ENCODE data around the gene MEDAG. TPM values are rescaled to one million over a fixed set of nuclear protein-coding genes. Genes with fewer than 3 reads are reported as not detected.

The MEDAG gene
- polyA plus RNA-seq, 4 donors = 0.34 to 21.4 (median 1.6) TPM

DNA sequence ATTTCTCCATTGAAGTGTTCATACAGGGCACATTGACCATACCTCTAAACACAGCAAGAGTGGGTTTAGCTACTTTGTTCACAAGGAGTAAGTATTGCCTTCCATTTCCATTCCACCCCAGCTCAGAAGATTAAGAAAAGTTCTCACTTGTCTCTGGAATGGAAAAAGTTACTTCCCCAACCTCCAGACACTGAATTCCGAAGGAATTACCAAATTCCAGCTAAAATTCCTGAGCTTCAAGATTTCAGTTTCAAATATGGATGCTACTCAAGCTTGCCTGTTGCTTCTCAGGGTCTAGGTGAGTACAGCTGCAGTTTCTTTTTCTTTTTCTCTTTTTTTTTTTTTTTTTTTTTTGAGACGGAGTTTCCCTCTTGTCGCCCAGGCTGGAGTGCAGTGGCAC lies 60.0 kb downstream of the MEDAG start:
- WGBS, 3 donors = 72 to 92% (median 79%) methylated on average over 2 to 3 of the region's 3 CpGs
- DNase-seq = no peak

DNA sequence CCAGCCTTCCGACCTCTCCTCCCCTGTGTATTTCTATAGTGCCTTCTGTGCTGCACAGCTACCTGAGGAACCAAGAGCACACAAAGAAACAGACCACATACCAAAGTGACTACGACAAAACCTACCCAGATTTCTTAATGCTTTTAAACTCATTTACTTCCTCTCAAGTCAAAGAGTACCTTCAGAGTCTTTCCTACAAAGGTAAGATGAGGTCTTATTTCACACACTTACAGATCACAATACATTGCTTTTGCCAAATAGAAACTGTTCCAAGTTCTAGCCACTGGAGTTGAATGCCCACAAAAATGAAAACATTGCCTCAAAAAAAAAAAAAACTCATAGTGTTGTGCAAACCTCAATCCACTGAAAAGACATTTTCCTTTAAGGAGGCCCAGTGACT lies 62.8 kb downstream of the MEDAG start:
- no peaks in the 10 kb centered on the region for H3K36me3 ChIP-seq (ENCODE audit: control insufficient read depth in 3 of 3, insufficient read depth in 2 of 3, low read depth in 1 of 3, low read length in 3 of 3)
- no peaks in the 10 kb centered on the region for H3K9me3 ChIP-seq (ENCODE audit: control insufficient read depth in 2 of 2, insufficient read depth in 1 of 2, low read depth in 1 of 2, low read length in 1 of 2)
- no peak for FAIRE-seq
- peaks cover 0 to 3% (median 0%) of the 10 kb centered on the region in 3 donors for H3K27me3 ChIP-seq (ENCODE audit: control insufficient read depth in 3 of 3, insufficient read depth in 3 of 3, low read length in 3 of 3)
- WGBS, 3 donors = 56 to 85% (median 77%) methylated on average over 2 of the region's 2 CpGs
- no peaks in the 10 kb centered on the region for H3K4me1 ChIP-seq (ENCODE audit: control insufficient read depth in 3 of 3, insufficient read depth in 2 of 3, low read depth in 1 of 3, low read length in 2 of 3)
- H3K4me3 ChIP-seq (ENCODE audit: low read depth in 1 of 3, low read length in 3 of 3) = no peak overlapping the region
- DNase-seq = no peak
- H3K27ac ChIP-seq (ENCODE audit: low read depth in 1 of 3, low read length in 2 of 3) = no peak overlapping the region

More for the DNA sequence above, 60.0 kb downstream of the MEDAG start:
- peaks cover 0 to 4% (median 2%) of the 10 kb centered on the region in 3 donors for H3K27me3 ChIP-seq (ENCODE audit: control insufficient read depth in 3 of 3, insufficient read depth in 3 of 3, low read length in 3 of 3)
- H3K4me3 ChIP-seq (ENCODE audit: low read depth in 1 of 3, low read length in 3 of 3) = no peak overlapping the region
- H3K4me1 ChIP-seq (ENCODE audit: control insufficient read depth in 3 of 3, insufficient read depth in 2 of 3, low read depth in 1 of 3, low read length in 2 of 3) = no peaks in the 10 kb centered on the region
- no peak for FAIRE-seq
- H3K9me3 ChIP-seq (ENCODE audit: control insufficient read depth in 2 of 2, insufficient read depth in 1 of 2, low read depth in 1 of 2, low read length in 1 of 2) = no peaks in the 10 kb centered on the region
- no peaks in the 10 kb centered on the region for H3K36me3 ChIP-seq (ENCODE audit: control insufficient read depth in 3 of 3, insufficient read depth in 2 of 3, low read depth in 1 of 3, low read length in 3 of 3)
- H3K27ac ChIP-seq (ENCODE audit: low read depth in 1 of 3, low read length in 2 of 3) = no peak overlapping the region

DNA sequence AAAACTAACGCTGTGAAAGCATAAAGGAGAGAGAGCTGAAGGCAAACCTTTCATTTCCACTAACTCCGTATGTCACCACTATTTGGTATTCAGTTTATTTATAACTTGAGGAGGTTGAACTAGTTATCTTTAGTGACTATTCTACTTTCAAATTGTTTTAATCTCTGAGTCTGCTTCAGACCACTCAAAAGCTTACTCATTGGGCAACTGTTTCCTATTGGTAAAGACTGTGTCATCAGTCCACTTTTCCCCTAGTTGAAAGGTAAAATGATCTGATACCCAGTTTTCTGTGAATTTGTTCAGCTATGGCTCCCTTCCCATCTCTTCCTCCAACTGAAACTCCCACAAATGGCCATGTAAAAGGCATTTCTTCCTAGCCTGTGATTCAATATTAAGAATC lies 65.5 kb downstream of the MEDAG start:
- Histone ChIP-seq H3K27me3 (ENCODE audit: control insufficient read depth in 3 of 3, insufficient read depth in 3 of 3, low read length in 3 of 3) (no peaks in the 10 kb centered on the region), H3K4me3 (ENCODE audit: low read depth in 1 of 3, low read length in 3 of 3) (no peak overlapping the region), H3K27ac (ENCODE audit: low read depth in 1 of 3, low read length in 2 of 3) (no peak overlapping the region), H3K9me3 (ENCODE audit: control insufficient read depth in 2 of 2, insufficient read depth in 1 of 2, low read depth in 1 of 2, low read length in 1 of 2) (no peaks in the 10 kb centered on the region), H3K4me1 (ENCODE audit: control insufficient read depth in 3 of 3, insufficient read depth in 2 of 3, low read depth in 1 of 3, low read length in 2 of 3) (no peaks in the 10 kb centered on the region), H3K36me3 (ENCODE audit: control insufficient read depth in 3 of 3, insufficient read depth in 2 of 3, low read depth in 1 of 3, low read length in 3 of 3) (no peaks in the 10 kb centered on the region)
- DNase-seq = no peak
- no peak for FAIRE-seq
- 72 to 83% (median 76%) methylated on average over 2 of the region's 2 CpGs for WGBS, 3 donors

DNA sequence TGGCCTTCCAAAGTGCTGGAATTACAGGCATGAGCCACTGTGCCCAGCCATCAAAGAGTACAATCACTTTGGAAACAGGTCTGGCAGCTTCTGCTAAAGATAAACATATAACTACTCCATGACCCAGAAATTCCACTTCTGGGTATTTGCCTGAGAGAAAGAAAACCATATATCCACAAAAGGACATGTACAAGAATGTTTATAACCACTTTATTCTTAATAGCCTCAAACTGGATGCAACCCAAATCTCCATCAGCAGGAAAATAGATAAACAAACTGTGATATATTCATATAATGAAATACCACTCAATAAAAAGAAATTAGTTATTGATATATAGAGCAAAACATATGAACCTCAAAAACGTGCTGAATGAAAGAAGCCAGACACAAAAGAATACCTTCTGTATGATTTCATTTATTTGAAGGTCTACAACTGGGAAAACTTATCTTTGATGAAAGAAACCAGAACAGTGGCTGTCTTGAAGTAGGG lies 66.9 kb downstream of the MEDAG start:
- no peaks in the 10 kb centered on the region for H3K27me3 ChIP-seq (ENCODE audit: control insufficient read depth in 3 of 3, insufficient read depth in 3 of 3, low read length in 3 of 3)
- H3K4me3 ChIP-seq (ENCODE audit: low read depth in 1 of 3, low read length in 3 of 3) = no peak overlapping the region
- 4 to 11% (median 9%) methylated on average over 1 of the region's 1 CpG for WGBS, 3 donors
- H3K4me1 ChIP-seq (ENCODE audit: control insufficient read depth in 3 of 3, insufficient read depth in 2 of 3, low read depth in 1 of 3, low read length in 2 of 3) = no peaks in the 10 kb centered on the region
- H3K36me3 ChIP-seq (ENCODE audit: control insufficient read depth in 3 of 3, insufficient read depth in 2 of 3, low read depth in 1 of 3, low read length in 3 of 3) = no peaks in the 10 kb centered on the region
- FAIRE-seq (no peak), DNase-seq (no peak)
- no peaks in the 10 kb centered on the region for H3K9me3 ChIP-seq (ENCODE audit: control insufficient read depth in 2 of 2, insufficient read depth in 1 of 2, low read depth in 1 of 2, low read length in 1 of 2)
- no peak overlapping the region for H3K27ac ChIP-seq (ENCODE audit: low read depth in 1 of 3, low read length in 2 of 3)

DNA sequence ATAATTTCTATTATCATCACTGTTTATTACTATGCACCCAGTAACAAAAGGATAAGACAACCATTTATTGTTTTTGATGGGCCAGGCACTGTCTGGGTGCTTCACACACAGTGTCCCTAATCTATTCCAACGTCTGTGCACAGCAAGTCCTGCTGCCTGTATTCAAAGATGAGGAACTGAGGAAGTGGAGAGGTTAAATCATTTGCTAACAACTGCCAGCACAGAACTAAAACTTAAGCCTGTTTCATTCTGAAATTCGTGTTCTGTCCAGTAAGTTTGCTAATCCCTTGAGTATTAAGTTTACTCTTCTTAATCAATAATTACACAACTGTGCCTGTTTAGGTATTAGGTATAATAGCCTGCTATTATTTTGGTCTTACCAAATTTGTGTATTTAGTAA lies 68.3 kb downstream of the MEDAG start:
- FAIRE-seq (no peak), DNase-seq (no peak)
- Histone ChIP-seq H3K4me1 (ENCODE audit: control insufficient read depth in 3 of 3, insufficient read depth in 2 of 3, low read depth in 1 of 3, low read length in 2 of 3) (no peaks in the 10 kb centered on the region), H3K27ac (ENCODE audit: low read depth in 1 of 3, low read length in 2 of 3) (no peak overlapping the region), H3K27me3 (ENCODE audit: control insufficient read depth in 3 of 3, insufficient read depth in 3 of 3, low read length in 3 of 3) (no peaks in the 10 kb centered on the region), H3K36me3 (ENCODE audit: control insufficient read depth in 3 of 3, insufficient read depth in 2 of 3, low read depth in 1 of 3, low read length in 3 of 3) (no peaks in the 10 kb centered on the region), H3K9me3 (ENCODE audit: control insufficient read depth in 2 of 2, insufficient read depth in 1 of 2, low read depth in 1 of 2, low read length in 1 of 2) (no peaks in the 10 kb centered on the region), H3K4me3 (ENCODE audit: low read depth in 1 of 3, low read length in 3 of 3) (no peak overlapping the region)
- 19 to 29% (median 20%) methylated on average over 2 of the region's 2 CpGs for WGBS, 3 donors

Other genes with a start within 250 kb of the MEDAG start
- gene ALOX5AP, start 170.7 kb upstream of the MEDAG start, polyA plus RNA-seq = 10 to 100 TPM in 3 of 4 donors, 1 to 10 TPM in 1; 5.5 to 36.1 (median 16.5) TPM
- not detected for gene TEX26, start 26.4 kb downstream of the MEDAG start, polyA plus RNA-seq

Data from small intestine (tissue), 7 donors.